Activated T-helper 1 cell treated with anti-CD3 and anti-CD28 coated beads, Interleukin-2, amount 50 U/mL, for 16 hours (primary cell): ENCODE results near the gene SCFD2.
A peak's percentile ranks its signal among the peaks of the same experiment; 100 is the strongest.

Experiments used
- DNase-seq, 2 donors: peaks; one replicate each; pipeline ENCODE4 v3.0.0-alpha.2; 2020; ENCODE audit warnings: low read depth in 1 of 2, low spot score in 1 of 2

The SCFD2 gene

GRCh38 chr4:52863324-52863723, 502.5 kb downstream of the SCFD2 start:
- DNase-seq = no peak

DNA sequence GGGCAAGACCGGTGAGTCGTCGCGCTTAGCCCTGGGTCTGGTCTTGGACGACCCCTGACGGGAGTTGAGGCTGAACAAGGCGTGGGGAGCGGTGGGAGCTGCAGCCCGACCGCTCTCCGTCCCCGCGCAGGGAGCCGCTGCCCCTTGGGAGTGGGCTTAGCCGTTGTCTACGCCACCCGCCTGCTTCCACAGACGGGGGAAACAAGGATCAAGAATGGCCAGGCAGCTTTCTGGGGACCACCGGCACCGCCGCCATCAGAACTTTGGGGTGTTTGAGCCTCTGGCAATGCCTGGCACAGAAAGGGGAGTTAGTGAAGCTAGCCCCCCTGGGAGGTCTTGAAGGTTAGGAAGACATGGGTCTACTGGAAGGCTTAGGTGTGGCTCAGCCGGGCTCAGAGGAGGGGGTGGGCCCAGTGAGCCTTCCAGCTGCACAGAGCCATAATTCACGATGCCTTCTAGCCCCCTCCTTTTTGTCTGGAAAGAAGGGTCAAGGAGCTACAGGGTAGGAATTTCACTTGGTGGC, 503.2 kb downstream of the SCFD2 start:
- DNase-seq = no peak

GRCh38 chr4:52861879-52862616, 503.8 kb downstream of the SCFD2 start, which contains the start of gene RASL11B:
TSS of gene RASL11B (plus strand) at chr4:52862317. CDS start at chr4:52862508, 191 bp downstream.
- DNase-seq = peak; percentile 67 to 68

GRCh38 chr4:52861171-52861823, 504.6 kb downstream of the SCFD2 start:
- no peak for DNase-seq

- DNase-seq = no peak
Observed at GRCh38 chr4:52860361-52860760, 505.5 kb downstream of the SCFD2 start.

GRCh38 chr4:52856801-52857200, 509.1 kb downstream of the SCFD2 start:
- DNase-seq = no peak

DNA sequence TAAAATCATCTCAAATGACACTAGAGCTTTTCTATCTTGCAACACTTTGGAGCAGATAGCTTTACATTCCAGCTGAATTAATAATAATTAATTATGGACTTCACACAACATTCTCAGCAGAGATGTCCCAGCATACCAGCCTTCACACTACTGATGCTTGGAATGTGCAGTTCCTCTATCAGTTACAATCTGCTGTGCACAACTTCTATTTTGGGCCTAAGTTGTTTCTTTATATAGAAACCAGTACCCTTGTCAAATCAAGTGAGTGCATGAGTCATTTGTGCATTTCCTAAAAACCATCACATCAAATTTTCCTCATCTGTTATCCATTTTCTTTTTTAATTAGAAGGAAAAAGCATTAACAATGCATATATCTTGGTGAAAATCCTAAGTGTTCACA, 512.5 kb downstream of the SCFD2 start:
- DNase-seq = no peak

DNA sequence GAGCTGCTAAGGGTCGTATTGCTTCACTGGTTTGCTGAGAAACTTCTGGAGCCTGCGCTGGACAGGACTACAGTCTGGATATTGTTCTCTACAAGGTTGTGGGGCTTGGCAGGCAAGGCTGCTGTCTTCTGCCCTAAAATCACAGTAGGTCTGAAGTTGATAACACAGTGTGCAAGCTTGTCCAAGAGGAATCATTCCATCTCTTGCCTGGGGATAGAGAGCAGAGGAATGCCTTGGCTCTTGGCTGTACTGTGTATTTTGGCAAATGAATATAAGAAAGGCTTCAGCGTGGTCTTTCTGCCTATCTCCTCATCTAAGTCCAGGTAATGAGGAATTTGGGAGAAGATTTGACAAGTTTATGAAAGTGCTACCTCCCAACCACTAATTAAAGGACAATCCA, 513.1 kb downstream of the SCFD2 start:
- DNase-seq = no peak

GRCh38 chr4:52852041-52852440, 513.8 kb downstream of the SCFD2 start:
- DNase-seq = no peak

DNA sequence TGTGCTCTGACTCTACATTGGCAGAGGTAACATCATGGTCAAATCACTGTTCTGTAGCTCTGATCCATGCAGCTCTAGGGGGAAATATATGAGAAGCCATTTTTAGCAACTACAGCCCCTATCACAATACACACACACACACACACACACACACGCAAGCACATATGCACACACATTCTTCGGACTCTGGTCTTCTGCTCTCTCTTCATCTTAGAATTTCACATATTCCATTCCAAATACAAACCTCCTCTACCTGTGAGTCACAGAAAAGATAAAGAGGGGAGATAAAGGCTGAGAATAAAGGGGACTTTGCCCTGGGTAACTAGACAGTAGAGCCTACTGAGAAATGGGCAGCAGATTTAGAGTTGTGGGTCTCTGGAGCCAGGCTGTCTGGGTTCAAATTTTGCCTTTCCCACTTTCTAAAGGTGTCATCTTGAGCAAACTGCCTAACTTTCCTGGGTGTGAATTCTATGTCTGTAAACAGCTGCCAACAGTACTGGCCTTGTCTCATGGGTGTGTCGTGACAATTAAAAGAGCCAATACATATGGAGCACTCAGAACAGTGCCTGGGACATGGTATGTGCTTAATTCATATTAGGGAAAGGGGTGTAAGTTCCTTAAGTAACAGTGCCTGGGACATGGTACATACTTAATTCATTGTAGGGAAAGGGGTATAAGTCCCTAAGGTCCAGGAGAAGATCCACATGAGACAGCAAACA, 515.3 kb downstream of the SCFD2 start:
- no peak for DNase-seq

DNA sequence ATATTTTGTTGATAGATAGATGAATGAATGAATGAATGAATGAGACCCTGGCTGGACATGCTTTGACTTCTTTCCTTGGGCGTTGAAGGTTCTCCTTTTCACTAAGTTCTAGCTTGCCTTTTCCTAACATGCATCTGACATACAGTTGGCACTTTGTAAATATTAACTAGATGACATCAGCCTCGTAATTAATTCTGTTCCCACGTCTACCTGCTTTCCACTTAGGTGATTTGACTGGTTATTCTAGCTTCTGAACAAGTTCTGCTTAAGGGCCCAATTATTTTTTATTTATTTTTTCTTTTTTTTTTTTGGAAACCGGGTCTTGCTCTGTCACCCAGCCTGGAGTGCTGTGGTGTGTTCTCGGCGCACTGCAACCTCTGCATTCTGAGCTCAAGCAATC, 517.6 kb downstream of the SCFD2 start:
- no peak for DNase-seq

- DNase-seq = no peak
Observed at GRCh38 chr4:52846502-52846901, 519.4 kb downstream of the SCFD2 start.

- no peak for DNase-seq
Observed at GRCh38 chr4:52844596-52844995, 521.3 kb downstream of the SCFD2 start.

DNA sequence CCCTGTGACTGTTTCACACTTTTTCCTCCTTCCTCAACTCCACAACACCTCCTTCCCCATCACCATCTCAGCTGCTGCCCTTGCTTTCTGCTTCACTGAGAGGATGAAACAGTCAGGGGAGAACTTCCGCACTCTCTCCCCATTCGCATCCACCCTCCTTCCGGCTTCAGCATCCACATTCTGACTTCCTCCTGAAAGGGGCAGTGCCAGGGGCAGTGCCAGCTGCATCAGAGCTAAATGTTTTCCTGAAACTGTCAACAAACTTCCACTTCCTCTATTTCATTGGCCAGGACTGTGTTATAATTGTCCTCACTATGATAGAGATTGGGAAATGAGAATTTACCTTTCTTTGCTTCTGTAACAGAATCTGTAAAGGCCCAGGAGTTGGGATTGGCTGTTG, 521.9 kb downstream of the SCFD2 start:
- DNase-seq = no peak

DNA sequence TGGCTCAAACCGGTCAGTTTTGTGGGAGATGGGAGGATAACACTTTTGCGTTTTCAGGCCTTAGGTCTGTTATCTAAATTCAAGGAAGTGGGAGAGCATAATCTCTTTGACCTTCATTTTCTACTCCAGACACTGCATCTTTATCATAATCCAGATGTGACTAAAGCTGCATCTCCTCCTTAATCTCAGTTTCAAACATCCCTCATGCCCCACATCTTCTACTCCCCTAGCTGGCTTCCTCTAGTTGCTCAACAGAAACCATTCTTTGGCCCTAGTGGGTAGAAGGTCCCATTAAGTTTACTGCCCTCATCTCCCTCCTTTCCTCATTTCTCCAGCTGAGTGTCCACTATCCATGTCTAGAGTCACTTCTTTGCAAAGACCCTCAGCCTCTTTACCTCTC, 522.5 kb downstream of the SCFD2 start:
- DNase-seq = no peak

DNA sequence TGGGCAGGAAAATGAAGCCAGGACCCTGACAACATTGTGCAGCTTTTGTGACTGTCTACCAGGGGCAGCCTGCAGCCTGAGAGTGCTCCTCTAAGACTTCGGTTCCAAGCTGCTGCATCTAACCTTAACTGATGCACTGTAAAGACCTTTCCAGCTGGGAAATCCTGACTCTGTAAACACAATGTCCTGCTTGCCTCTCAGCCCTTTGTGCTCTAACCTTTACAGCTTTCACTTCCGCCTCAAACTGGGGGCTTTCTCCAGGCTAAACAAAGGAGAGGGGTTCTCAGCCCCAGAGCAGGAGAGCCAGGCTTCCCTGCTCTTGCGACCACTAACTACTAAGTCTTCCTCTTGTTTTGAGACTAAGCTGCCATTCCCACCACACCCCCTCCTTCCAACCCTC, 523.1 kb downstream of the SCFD2 start:
- no peak for DNase-seq

GRCh38 chr4:52841682-52842456, 524.0 kb downstream of the SCFD2 start:
- DNase-seq = no peak

DNA sequence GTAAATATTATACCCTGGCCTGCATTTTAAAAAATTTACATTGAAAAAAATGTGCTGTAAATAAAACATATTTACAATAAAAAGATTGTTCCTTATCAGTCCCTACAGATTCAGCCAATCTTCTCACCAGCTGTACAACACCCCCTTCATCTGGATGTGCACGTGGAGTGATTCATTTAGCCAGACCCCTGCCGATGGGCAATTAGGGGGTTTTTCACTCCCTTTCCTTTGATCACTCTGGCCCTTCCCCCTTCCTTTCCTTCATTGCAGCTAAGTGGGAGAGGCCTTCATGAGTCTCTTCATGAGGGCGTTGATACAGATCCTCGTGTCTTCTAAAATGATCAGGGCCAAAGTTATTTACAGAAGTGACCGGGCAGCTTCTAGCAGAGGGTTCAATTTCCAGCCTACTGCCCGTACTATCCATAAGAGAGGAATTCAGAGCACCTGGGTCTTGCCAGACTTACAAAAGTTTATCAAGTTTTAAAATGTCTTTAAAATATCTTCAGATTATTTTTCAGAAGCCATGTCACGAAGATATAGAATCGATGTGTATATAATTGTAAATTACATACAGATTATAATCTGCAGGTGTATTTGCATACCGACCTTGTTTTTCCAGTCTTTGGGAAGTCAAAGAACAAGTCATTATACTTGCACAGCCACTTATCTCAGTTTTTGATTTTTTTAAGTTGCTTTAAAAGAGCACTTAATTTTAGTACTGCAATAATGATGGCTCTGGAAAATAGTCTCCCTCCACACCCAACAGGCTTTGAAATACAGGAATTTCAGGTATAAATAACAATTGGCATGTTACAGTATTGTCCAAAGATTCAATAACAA, 525.1 kb downstream of the SCFD2 start:
- DNase-seq = no peak

GRCh38 chr4:52838729-52839586, 526.9 kb downstream of the SCFD2 start:
- no peak for DNase-seq
